GM12878 (cell line): ENCODE measurements around the gene FER1L5.

Experiments
- CBX5 ChIP-seq: sonication (generic); IDR thresholded peaks from 2 replicates; pipeline ENCODE4 v1.6.1; 2016; ENCODE audit warnings: low read depth, moderate library complexity, mild to moderate bottlenecking, inconsistent platforms
- EZH2 ChIP-seq: IDR thresholded peaks from 2 replicates; pipeline ENCODE4 v1.6.1; 2012; ENCODE audit warnings: low read depth, mild to moderate bottlenecking, control low read depth, inconsistent platforms, low read length, borderline replicate concordance; ENCODE audit not compliant: control insufficient read depth
- GATAD2B ChIP-seq: fragments of 450-650 bp; conservative IDR thresholded peaks from 2 replicates; pipeline ENCODE4 v1.6.1; 2017; ENCODE audit warnings: low read depth, mild to moderate bottlenecking, moderate library complexity
- TF ChIP-seq, protein P1 (sequence below): fragments of 450-650 bp; formaldehyde crosslinking; IDR thresholded peaks from 2 replicates; pipeline ENCODE4 v1.5.0; 2022; ENCODE audit warnings: mild to moderate bottlenecking, missing genetic modification characterization
- TF ChIP-seq, protein P2 (sequence below), 3 experiments: IDR thresholded peaks in 2 of 3; conservative IDR thresholded peaks in 1 of 3; 2 replicates each; pipeline ENCODE4 v1.5.1; 2011; ENCODE audit warnings: low read depth in 3 of 3, low read length in 3 of 3, mild to moderate bottlenecking in 3 of 3, control low read depth in 2 of 3, moderate library complexity in 2 of 3, inconsistent platforms in 1 of 3, mixed read lengths in 1 of 3; ENCODE audit not compliant: control insufficient read depth in 2 of 3, insufficient read depth in 1 of 3; ENCODE audit errors: extremely low read depth in 1 of 3

DNA sequence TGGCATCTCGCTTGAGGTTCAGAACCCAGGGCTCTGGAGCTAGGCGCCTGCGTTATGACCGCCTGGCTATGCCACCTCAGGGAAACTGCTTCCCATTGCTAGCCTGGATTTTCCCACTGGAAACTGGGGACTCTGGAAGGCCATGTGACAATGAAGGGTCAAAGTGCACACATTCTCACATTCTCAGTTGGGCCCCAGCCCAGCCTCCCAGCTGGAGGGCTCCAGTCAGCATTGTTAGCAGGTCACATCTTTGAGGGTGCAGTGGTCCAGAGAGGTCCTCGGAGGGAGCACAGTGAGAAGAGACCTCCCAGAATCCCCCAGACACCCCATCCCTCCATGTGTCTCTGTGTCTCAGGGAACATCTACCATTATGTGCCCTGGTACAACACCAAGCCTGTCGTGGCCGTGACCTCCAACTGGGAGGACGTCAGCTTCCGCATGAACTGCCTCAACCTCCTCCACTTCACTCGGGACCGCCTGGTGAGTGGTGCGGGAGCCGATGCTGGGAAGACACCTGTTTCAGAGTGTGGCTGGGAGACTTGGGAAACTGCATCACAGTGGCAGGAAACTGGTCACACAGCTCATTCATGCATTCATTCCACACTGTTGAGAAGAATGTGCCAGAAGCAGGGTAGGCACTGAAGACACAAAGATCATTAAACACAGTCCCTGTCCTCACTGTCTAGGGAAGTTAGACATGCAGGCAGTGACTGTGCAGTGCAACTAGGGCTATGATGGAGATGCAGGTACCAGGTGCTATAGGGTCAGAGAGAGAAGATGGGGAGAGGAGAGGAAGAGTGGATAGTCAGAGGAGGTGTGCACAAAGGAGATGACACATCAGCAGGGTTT lies 41.6 kb downstream of the FER1L5 start:
- TF ChIP-seq CBX5 (no peak), EZH2 (no peak), GATAD2B (no peak)
- TF ChIP-seq, protein P1, sequence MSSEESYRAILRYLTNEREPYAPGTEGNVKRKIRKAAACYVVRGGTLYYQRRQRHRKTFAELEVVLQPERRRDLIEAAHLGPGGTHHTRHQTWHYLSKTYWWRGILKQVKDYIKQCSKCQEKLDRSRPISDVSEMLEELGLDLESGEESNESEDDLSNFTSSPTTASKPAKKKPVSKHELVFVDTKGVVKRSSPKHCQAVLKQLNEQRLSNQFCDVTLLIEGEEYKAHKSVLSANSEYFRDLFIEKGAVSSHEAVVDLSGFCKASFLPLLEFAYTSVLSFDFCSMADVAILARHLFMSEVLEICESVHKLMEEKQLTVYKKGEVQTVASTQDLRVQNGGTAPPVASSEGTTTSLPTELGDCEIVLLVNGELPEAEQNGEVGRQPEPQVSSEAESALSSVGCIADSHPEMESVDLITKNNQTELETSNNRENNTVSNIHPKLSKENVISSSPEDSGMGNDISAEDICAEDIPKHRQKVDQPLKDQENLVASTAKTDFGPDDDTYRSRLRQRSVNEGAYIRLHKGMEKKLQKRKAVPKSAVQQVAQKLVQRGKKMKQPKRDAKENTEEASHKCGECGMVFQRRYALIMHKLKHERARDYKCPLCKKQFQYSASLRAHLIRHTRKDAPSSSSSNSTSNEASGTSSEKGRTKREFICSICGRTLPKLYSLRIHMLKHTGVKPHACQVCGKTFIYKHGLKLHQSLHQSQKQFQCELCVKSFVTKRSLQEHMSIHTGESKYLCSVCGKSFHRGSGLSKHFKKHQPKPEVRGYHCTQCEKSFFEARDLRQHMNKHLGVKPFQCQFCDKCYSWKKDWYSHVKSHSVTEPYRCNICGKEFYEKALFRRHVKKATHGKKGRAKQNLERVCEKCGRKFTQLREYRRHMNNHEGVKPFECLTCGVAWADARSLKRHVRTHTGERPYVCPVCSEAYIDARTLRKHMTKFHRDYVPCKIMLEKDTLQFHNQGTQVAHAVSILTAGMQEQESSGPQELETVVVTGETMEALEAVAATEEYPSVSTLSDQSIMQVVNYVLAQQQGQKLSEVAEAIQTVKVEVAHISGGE (CRISPR knock-in tag): no peak
- TF ChIP-seq, protein P2, sequence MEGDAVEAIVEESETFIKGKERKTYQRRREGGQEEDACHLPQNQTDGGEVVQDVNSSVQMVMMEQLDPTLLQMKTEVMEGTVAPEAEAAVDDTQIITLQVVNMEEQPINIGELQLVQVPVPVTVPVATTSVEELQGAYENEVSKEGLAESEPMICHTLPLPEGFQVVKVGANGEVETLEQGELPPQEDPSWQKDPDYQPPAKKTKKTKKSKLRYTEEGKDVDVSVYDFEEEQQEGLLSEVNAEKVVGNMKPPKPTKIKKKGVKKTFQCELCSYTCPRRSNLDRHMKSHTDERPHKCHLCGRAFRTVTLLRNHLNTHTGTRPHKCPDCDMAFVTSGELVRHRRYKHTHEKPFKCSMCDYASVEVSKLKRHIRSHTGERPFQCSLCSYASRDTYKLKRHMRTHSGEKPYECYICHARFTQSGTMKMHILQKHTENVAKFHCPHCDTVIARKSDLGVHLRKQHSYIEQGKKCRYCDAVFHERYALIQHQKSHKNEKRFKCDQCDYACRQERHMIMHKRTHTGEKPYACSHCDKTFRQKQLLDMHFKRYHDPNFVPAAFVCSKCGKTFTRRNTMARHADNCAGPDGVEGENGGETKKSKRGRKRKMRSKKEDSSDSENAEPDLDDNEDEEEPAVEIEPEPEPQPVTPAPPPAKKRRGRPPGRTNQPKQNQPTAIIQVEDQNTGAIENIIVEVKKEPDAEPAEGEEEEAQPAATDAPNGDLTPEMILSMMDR (IDR thresholded peaks at IDR 0.05 in 2 of 3, conservative IDR thresholded peaks at IDR 0.05 in 1 of 3; ENCODE audit: control insufficient read depth in 2 of 3, extremely low read depth in 1 of 3, insufficient read depth in 1 of 3, low read depth in 3 of 3, low read length in 3 of 3): no peak
